Lung (tissue), 12 donors: ENCODE data around the gene DCTN5. TPM values are rescaled to one million over a fixed set of nuclear protein-coding genes. Genes with fewer than 3 reads are reported as not detected.
A peak's percentile ranks its signal among the peaks of the same experiment; 100 is the strongest.

Experiments
- ATAC-seq: fragments of 200-7000 bp; cut with Tn5 transposase; one replicate; pipeline ENCODE4 v1.9.1; 2020; ENCODE audit warnings: moderate number of reproducible peaks; ENCODE audit not compliant: insufficient read depth, low FRiP score
- DNase-seq, 3 donors: peaks; one replicate each; pipeline ENCODE4 v3.0.0-alpha.2; 2013 to 2017
- H3K27ac ChIP-seq, 2 donors: one replicate each; pipeline ENCODE4 v1.5.1; 2013; ENCODE audit warnings: mild to moderate bottlenecking in 2 of 2, moderate library complexity in 2 of 2, control low read depth in 1 of 2, inconsistent platforms in 1 of 2, low read depth in 1 of 2, low read length in 1 of 2
- H3K27me3 ChIP-seq, 3 donors: one replicate each; pipeline ENCODE4 v1.5.1; 2013; ENCODE audit warnings: low read length in 2 of 3; ENCODE audit not compliant: control insufficient read depth in 3 of 3, insufficient read depth in 3 of 3
- H3K36me3 ChIP-seq, 4 donors: one replicate each; pipeline ENCODE4 v1.5.1; 2013; ENCODE audit warnings: low read length in 4 of 4, mild to moderate bottlenecking in 1 of 4, moderate library complexity in 1 of 4; ENCODE audit not compliant: control insufficient read depth in 4 of 4, insufficient read depth in 4 of 4
- H3K4me1 ChIP-seq, 5 donors: one replicate each; pipeline ENCODE4 v1.5.1; 2013; ENCODE audit warnings: low read length in 5 of 5, mild to moderate bottlenecking in 2 of 5, moderate library complexity in 1 of 5; ENCODE audit not compliant: control insufficient read depth in 5 of 5, insufficient read depth in 5 of 5
- H3K4me3 ChIP-seq: one replicate; pipeline ENCODE4 v1.5.1; 2013; ENCODE audit warnings: mild to moderate bottlenecking, control low read depth, moderate library complexity
- H3K9ac ChIP-seq, 2 donors: one replicate each; pipeline ENCODE4 v1.5.1; 2013; ENCODE audit warnings: low read length in 2 of 2, control low read depth in 1 of 2; ENCODE audit not compliant: insufficient read depth in 1 of 2
- H3K9me3 ChIP-seq, 4 donors: one replicate each; pipeline ENCODE4 v1.5.1; 2013; ENCODE audit warnings: low read length in 3 of 4, mild to moderate bottlenecking in 1 of 4, moderate library complexity in 1 of 4; ENCODE audit not compliant: control insufficient read depth in 4 of 4, insufficient read depth in 3 of 4
- CTCF ChIP-seq: IDR thresholded peaks from 2 replicates; pipeline ENCODE4 v1.5.1; 2012; ENCODE audit warnings: mild to moderate bottlenecking; ENCODE audit errors: control extremely low read depth, extremely low read depth
- WGBS, 2 donors: extraction: QIAGEN DNeasy Blood & Tissue Kit; methylation state at CpG; one replicate each; pipeline ENCODE4 v1.1.7; 2013; 5-methylcytosine and 5-hydroxymethylcytosine counted together
- polyA plus RNA-seq, 2 donors: library from polyadenylated mRNA; stranded (reverse); fragments of 200-250 nt; gene quantifications; one replicate each; pipeline ENCODE4 v1.2.1, GENCODE V29; 2013
- total RNA-seq, 2 donors: library from RNA; depleted of rRNA in 1 of 2; stranded (reverse); fragments of >200 nt in 1 of 2; gene quantifications; one replicate each; pipeline ENCODE4 v1.2.1, GENCODE V29; 2014 to 2021
- donor health status: control.
- donor health status: control.
- donor health status: Bipolar disorder and iron deficiency.
- donor health status: healthy.
- donor health status: DM: yes; HTN: yes; CAD: no.

Gene DCTN5
- total and polyA plus RNA-seq, 4 donors: 10.5 to 46.2 (median 34.7) TPM

- Histone ChIP-seq H3K9me3 (no peaks in the 10 kb centered on the region), H3K27ac (no peak overlapping the region), H3K4me3 (no peak overlapping the region), H3K4me1 (peaks cover 0 to 21% (median 0%) of the 10 kb centered on the region in 5 donors), H3K27me3 (no peaks in the 10 kb centered on the region), H3K36me3 (peaks cover 38 to 73% (median 51%) of the 10 kb centered on the region in 4 donors), H3K9ac (no peak overlapping the region)
- no peak for DNase-seq
- no peak for TF ChIP-seq CTCF
- no peak for ATAC-seq
- 78 to 86% methylated on average over 4 of the region's 4 CpGs for WGBS, 2 donors
These were observed 27.6 kb downstream of the DCTN5 start for GRCh38 chr16:23668873-23669272.

DNA sequence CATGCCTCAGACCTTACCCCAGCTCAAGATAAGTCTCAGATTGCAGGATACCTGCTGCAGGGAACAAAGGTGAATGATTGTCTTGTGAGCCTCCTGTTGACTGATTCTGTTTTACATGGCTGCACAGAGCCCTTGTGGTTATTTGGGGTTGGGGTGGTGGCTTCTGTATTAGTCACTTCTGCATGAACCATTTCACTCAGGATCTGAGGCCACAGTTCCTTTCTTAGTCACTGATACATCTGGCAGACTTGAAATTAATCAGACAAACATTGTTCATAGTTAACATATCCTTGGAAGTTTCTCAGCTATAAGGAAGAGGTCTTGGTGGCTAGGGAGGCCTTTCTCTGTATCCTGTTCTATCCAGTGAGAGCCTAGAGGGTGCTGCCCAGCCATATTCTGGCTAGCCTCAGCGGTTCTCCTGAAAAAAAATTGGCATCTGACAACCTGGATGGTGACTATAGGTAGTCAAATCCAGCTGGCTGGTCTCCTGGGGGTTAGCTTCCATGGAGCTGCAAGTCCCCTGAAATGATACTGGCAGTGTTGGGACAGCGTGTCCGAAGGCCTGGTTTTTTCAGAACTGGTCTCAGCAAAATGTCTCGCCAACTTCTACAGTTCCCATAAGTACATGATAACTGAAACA, 29.0 kb downstream of the DCTN5 start:
- no peaks in the 10 kb centered on the region for H3K9me3 ChIP-seq
- H3K9ac ChIP-seq: no peak overlapping the region
- peaks cover 0 to 26% (median 3%) of the 10 kb centered on the region in 5 donors for H3K4me1 ChIP-seq
- no peak overlapping the region for H3K27ac ChIP-seq
- no peak for ATAC-seq
- TF ChIP-seq CTCF: no peak
- 94 to 98% methylated on average over 4 of the region's 4 CpGs for WGBS, 2 donors
- H3K27me3 ChIP-seq: no peaks in the 10 kb centered on the region
- H3K4me3 ChIP-seq: no peak overlapping the region
- H3K36me3 ChIP-seq: peaks cover 28 to 73% (median 49%) of the 10 kb centered on the region in 4 donors
- no peak for DNase-seq

DNA sequence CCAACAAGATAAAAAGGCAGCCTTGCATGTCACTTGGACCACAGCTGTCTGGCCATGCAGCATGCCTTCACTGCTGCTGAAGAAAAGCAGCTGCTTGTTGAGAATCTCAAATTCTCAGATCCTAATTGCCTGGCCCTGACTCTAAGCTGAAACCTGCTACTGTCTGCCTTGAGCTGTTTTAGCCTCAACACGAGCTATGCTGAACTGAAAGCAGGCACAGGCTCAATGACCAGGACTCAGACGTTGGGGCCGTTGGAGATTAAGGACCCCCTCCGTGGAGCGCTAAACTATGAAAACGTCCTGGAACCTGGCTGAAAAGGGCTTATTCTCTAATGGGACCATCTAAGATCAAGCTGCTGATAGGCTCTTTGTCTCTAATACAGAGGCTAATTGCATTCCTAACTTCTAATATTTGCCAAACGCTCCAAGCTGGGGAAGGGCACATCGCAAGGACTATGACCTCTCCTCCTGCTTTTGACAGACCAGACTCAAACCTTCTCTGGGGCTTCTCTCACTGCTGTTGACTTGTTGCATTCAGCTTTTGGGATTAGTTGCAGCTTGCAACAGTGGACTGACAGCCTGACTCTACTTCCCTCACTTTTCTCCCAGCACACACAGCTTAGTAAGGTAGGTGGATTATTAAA, 32.8 kb downstream of the DCTN5 start:
- no peak for ATAC-seq
- Histone ChIP-seq H3K9me3 (no peaks in the 10 kb centered on the region), H3K4me3 (no peak overlapping the region), H3K9ac (peak overlapping the region in 1 of 2 donors; percentile 13), H3K4me1 (peaks cover 0 to 20% (median 5%) of the 10 kb centered on the region in 5 donors), H3K36me3 (peaks cover 8 to 43% (median 28%) of the 10 kb centered on the region in 4 donors), H3K27me3 (no peaks in the 10 kb centered on the region), H3K27ac (no peak overlapping the region)
- WGBS, 2 donors: 75 to 82% methylated on average over 8 of the region's 8 CpGs
- peak in 2 of 3 donors; percentile 65 to 79 for DNase-seq
- no peak for TF ChIP-seq CTCF
